ENCODE results near the gene DAPK1.
"Not testable (repeated sequence)": the region's sequence is repeated elsewhere in the genome, so short reads cannot be mapped to it uniquely, and the experiment has no call there.

DAPK1 gene

GRCh38 chr9:87742813-87743428, 245.3 kb downstream of the DAPK1 start:
- no peak for DNase-seq (ENCODE audit: low read depth in 2 of 2)

- DNase-seq (ENCODE audit: low read depth in 2 of 2) = not testable (repeated sequence)
Measured at GRCh38 chr9:87744247-87744646, 246.6 kb downstream of the DAPK1 start.

GRCh38 chr9:87746186-87746585, 248.5 kb downstream of the DAPK1 start:
- DNase-seq (ENCODE audit: low read depth in 2 of 2) = no peak

- DNase-seq (ENCODE audit: low read depth in 2 of 2) = no peak
Measured at GRCh38 chr9:87748881-87749280, 251.2 kb downstream of the DAPK1 start.

GRCh38 chr9:87749335-87750035, 251.8 kb downstream of the DAPK1 start:
- DNase-seq (ENCODE audit: low read depth in 2 of 2) = no peak

- no peak for DNase-seq (ENCODE audit: low read depth in 2 of 2)
Measured at GRCh38 chr9:87750726-87751125, 253.1 kb downstream of the DAPK1 start.

- no peak for DNase-seq (ENCODE audit: low read depth in 2 of 2)
Measured at GRCh38 chr9:87751423-87751822, 253.8 kb downstream of the DAPK1 start.

- DNase-seq (ENCODE audit: low read depth in 2 of 2) = no peak
Measured at GRCh38 chr9:87751868-87752267, 254.2 kb downstream of the DAPK1 start.

- no peak for DNase-seq (ENCODE audit: low read depth in 2 of 2)
Measured at GRCh38 chr9:87753313-87753712, 255.6 kb downstream of the DAPK1 start.
